Activated CD8-positive, alpha-beta memory T cell treated with anti-CD3 and anti-CD28 coated beads, Interleukin-2, amount 50 U/mL, for 4 hours (primary cell): Measurements from ENCODE around the gene PAPOLB.

Experiments
- DNase-seq: peaks from one replicate; pipeline ENCODE4 v3.0.0-alpha.2; 2020

The PAPOLB gene

GRCh38 chr7:4876586-4876985 is 14.8 kb upstream of the PAPOLB start:
- DNase-seq = no peak

- DNase-seq = no peak
These were observed 13.6 kb upstream of the PAPOLB start for GRCh38 chr7:4875391-4875790.

GRCh38 chr7:4873071-4873944 is 11.5 kb upstream of the PAPOLB start:
- no peak for DNase-seq

GRCh38 chr7:4871930-4872675 is 10.3 kb upstream of the PAPOLB start:
- DNase-seq = no peak

GRCh38 chr7:4871056-4871680 is 9.3 kb upstream of the PAPOLB start:
- no peak for DNase-seq

- DNase-seq = no peak
These were observed 6.7 kb upstream of the PAPOLB start for GRCh38 chr7:4868493-4868892.

- DNase-seq = no peak
These were observed 5.0 kb upstream of the PAPOLB start for GRCh38 chr7:4866528-4867496.

GRCh38 chr7:4862156-4862555 is 326 bp upstream of the PAPOLB start:
- no peak for DNase-seq

GRCh38 chr7:4861227-4861626 is 603 bp downstream of the PAPOLB start:
- no peak for DNase-seq

GRCh38 chr7:4857189-4857588 is 4.6 kb downstream of the PAPOLB start:
- DNase-seq = no peak

- DNase-seq = no peak
These were observed 5.3 kb downstream of the PAPOLB start for GRCh38 chr7:4856336-4857057.

- no peak for DNase-seq
These were observed 6.9 kb downstream of the PAPOLB start for GRCh38 chr7:4854916-4855315.

GRCh38 chr7:4851459-4852422 is 10.1 kb downstream of the PAPOLB start:
- no peak for DNase-seq

GRCh38 chr7:4850262-4850795 is 11.5 kb downstream of the PAPOLB start:
- DNase-seq = no peak

- DNase-seq = no peak
These were observed 12.4 kb downstream of the PAPOLB start for GRCh38 chr7:4849390-4849789.

- no peak for DNase-seq
These were observed 16.1 kb downstream of the PAPOLB start for GRCh38 chr7:4845740-4846142.

GRCh38 chr7:4842319-4843064 is 19.3 kb downstream of the PAPOLB start:
- DNase-seq = no peak

GRCh38 chr7:4841836-4842235 is 20.0 kb downstream of the PAPOLB start:
- no peak for DNase-seq

- no peak for DNase-seq
These were observed 20.6 kb downstream of the PAPOLB start for GRCh38 chr7:4841007-4841784.
